Activated CD8-positive, alpha-beta memory T cell treated with anti-CD3 and anti-CD28 coated beads, Interleukin-2, amount 50 U/mL, for 24 hours (primary cell): ENCODE data around the gene PCBP1.
"Not testable (repeated sequence)": the region's sequence is repeated elsewhere in the genome, so short reads cannot be mapped to it uniquely, and the experiment has no call there.

Source experiments
- DNase-seq: peaks from one replicate; pipeline ENCODE4 v3.0.0-alpha.2; 2020; ENCODE audit errors: extremely low read depth

The PCBP1 gene

GRCh38 chr2:70124983-70125480 is 37.8 kb downstream of the PCBP1 start:
- DNase-seq, result no peak

DNA sequence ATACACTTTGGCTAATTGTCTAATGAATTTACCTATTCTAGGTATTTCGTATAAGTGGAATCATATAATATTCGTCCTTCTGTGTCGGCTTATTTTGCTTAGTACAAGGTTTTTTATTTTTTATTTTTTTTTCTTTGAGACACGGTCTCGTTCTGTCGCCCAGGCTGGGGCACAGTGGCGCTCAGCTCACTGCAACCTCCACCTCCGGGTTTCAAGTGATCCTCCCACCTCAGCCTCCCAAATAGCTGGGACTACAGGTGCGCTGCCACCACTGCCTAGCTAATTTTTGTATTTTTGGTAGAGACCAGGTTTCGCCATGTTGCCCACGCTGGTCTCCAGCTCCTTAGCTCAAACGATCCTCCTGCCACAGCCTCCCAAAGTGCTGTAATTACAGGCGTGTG is 38.2 kb downstream of the PCBP1 start:
- DNase-seq, result no peak

DNA sequence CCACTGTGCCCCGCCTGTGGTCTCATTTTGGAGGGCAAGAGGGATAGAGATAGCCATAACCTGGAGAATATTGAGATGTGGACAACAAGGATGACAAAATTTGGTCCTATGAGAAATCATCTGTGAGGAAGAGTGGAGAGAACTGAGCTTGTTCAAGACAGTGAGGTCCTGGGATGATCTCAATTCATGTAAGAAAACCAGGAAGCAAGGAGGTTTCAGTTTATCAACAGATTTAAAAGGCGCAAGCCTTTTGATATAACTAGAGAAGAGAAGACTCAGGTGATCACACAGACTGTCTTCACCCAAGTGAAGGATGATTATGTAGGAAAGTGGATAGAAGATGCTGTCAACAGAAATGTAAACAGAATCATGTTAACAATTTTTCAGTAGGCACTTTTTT is 39.1 kb downstream of the PCBP1 start:
- DNase-seq, result no peak

DNA sequence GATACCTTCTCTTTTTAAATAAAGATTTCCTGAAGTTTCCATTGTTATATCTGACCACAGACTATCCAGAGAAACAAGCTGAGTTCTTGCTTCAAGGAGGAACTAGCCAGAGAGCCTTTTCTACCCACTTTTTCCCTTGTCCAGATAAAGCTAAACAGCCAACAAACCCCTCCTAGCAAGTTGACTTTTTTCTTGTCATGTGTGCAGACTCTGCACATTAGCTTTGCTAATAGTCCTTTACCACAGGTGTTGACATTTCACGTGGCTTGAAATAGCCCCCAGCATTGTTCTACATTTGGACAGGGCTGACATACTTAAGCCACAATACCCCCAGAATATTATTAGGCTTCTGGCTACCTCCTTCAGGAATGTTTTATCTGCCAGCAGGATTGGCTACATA is 40.7 kb downstream of the PCBP1 start:
- no peak for DNase-seq

DNA sequence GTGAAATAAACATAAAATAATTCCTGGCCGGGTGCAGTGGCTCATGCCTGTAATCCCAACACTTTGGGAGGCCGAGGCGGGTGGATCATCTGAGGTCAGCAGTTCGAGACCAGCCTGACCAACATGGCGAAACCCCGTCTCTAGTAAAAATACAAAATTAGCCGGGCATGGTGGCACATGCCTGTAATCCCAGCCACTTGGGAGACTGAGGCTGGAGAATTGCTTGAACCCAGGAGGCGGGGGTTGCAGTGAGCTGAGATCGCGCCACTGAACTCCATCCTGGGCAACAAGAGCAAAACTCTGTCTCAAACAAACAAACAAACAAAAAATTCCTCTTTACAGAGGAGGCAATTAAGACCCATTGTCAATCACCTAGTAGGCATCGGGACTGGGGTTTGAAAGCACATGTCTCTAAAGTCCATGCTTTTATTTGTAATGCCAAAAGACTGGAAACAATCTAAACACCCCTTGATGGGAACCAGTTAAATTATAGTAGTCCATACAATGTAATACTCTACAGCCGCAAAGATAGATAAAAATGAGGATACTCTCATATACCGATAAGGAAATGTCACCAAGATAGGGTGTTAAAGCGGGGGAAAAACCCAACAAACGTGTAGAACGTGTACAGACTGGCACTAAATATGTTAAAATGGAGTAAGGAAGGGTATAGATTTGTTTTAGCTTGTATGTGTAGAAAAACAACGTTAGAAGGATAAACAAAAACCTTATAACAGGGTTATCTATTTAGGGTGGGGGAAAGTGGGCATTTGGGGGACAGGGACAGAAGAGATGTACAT is 44.3 kb downstream of the PCBP1 start:
- not testable (repeated sequence) for DNase-seq

GRCh38 chr2:70132244-70133126 is 45.2 kb downstream of the PCBP1 start:
- DNase-seq, result no peak

- DNase-seq, result no peak
Measured at GRCh38 chr2:70133127-70133452, 45.8 kb downstream of the PCBP1 start.

- no peak for DNase-seq
Measured at GRCh38 chr2:70133491-70134322, 46.4 kb downstream of the PCBP1 start.

DNA sequence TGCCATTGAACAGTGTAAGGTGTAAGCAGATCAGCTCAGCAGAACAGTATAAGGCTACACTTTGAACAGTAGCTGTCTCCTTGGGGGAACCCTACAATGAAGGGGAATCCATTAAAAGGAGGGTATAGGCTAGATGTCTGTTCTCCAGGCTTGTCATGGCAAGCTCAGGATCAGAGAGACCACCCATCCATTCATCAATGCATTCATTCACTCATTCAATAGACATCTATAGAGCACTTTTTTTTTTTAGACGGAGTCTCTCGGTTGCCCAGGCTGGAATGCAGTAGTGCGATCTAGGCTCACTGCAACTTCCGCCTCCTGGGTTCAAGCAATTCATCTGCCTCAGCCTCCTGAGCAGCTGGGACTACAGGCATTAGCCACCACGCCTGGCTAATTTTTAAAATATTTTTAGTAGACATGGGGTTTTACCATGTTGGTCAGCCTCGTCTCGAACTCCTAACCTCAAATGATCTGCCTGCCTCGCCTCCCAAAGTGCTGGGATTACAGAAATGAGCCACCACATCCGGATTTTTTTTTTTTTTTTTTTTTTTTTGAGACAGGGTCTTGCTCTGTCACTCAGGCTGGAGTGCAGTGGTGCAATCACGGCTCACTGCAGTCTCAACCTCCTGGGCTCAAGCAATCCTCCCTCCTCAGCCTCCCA is 47.2 kb downstream of the PCBP1 start:
- DNase-seq, result not testable (repeated sequence)
